GM19023 (cell line): ENCODE data around the gene FHIT.

Experiments
- ATAC-seq: cut with Tn5 transposase; IDR thresholded peaks from one replicate; pipeline ENCODE4 v1.9.1; 2021; ENCODE audit warnings: mild to moderate bottlenecking, moderate library complexity; ENCODE audit not compliant: unreplicated experiment

Gene FHIT

DNA sequence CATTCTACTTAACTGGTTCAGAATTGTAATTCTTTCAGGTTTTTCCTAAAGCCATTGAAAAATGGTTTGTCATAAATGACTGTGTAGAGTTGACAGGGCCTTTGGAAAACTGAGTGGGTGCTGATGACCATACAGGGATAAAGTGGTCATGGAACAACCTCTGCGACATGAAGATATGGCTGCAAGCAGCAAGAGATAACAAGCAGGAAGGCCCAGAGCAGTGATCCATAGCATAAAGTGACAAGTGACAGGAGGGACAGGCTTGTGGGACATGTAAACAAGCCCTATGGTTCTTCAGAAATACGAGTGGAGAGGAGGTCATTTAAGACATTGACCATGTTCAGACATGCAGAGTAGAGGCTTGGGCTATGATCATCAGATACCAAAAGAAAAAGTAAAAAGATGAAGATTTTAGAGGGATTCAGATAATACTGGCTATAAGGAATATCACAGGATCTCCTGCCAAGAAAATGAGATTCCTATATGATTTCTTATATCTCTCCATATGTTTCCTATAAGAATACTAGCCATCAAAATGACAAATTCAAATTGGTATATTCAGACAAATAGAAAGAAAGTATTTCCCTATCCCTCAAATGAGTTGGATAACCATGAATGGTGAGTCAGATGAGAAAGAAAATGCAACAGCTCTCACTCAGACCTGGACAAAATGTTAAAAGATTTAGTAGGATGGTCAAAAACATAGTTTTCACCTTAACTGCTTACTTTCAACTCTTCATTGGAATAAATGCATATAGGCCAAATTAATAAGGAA is 1373.8 kb downstream of the FHIT start:
- ATAC-seq = no peak

DNA sequence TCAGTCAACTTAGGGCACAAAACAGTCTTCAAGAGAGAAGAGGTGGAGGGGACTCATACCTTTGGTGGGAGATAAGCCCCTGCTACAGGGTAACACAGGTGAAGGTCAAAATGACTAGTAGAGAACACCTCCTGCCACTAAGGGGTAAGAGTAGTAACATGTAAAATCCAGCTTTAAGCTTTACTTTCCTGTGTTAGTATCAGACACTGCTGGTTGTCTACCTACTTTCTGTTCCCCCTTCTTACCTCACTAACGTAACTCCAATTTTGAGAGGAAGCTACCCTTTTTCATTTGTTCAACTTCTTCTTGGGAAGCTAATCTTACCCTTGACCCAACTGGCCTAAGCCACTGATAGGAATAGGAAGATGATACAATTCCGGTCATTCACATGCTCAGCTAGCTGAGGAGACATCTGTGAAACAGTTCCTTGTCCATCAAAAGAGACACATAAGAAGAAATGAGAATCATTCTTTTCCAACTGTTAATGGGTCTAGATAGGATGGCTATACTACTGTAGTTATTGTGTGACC is 1374.7 kb downstream of the FHIT start:
- no peak for ATAC-seq

DNA sequence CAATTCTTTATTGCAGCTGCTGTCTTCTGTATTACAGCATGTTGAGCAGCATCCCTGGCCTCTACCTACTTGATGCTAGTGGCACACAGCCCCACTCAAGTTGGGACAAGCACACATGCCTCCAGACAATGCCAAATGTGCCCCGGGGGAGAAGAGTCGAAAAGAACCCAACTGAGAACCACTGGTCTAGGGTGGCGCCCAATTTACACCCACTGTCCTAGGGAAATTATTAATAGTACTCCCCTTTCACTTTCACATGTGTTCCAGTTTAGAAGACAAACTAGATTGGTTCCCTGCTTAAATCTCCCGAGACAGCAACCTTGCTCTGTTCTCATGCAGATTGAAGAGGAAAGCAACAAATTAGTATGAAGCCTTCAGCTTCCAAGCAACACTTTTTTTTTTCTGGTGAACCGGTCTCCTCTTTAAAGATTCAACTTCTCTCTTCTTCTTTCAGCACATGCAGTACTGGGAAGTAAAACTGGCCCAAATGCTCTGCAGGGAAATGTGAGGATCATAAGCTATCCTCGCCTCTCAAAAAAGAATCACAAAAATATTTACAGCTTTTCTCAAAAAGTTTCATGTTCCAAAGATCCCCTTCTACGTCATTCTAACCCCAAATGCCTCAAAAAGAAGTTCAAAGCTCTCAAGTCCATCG is 1377.5 kb downstream of the FHIT start:
- no peak for ATAC-seq

DNA sequence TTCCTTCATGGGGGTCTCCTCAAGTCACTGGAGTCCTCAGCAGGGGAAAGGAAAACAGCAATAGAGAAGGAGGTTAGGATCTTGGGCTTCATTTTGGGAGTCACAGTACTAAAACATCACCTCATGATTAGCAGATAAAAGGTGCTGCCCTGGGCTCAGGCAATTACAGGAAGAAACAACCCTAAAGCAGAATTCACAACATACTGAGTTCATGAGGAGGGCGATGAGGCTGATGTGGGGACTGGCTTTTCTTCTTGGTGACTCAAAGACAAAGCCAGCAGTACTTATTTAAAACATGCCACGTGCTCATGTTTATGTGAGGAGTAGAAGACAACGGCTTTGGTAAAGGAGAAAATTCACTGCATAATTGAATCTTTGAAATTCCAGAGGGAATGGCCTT is 1379.1 kb downstream of the FHIT start:
- ATAC-seq = no peak

DNA sequence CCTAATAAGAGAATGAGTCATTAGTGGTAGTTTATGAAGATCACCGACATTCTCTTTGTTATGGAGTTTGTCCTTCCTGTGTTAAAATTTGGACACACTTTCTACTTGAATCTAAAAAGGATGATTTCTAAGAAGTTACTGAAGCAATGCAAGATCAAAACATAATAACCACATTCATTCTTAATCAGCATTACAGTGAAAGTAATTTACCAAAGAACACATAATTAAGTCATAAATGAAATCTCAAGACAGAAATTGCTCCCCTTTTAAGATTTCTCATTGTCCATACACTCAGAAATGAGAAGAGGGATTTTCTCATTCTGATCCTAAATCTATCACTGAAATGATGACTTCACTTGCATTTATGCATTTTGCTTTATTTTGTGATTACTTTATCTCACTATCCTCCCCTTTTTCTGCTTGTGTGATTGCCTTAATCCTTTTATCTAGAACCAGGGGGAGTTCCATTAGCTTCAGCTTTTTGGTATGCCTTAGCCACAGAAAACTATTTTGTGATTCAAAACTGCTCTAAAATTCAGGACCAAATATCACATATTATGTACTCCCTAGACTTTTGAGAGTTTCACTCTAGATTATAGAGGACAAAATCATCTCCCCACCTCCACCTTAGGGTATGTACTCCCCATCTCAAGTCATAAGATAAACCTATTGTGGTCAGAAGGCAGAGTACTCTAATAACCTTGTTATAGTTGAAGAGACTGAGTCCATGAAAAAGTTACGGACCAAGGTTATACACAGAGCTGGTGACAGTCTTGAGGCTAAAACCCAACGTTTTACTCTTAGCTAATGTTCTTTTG is 1383.9 kb downstream of the FHIT start:
- ATAC-seq = no peak

DNA sequence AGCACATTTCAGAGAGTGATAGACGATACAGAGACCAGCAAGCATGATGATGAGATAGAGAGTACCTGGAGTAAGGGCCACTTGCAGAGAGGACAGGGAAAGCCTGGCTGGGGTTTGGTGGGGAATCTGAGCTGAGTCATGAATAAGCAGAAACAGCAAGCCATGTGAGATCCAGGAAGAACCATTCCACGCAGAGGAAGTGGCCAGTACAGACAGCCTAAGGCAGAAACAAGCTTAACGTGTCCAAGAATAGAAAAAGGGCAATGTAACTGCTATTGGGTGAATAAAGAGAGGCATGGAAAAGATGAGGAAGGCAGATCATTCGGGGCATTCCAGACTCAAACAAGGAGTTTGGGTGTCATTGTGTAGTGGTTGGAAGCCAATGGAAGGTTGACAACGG is 1385.2 kb downstream of the FHIT start:
- ATAC-seq = no peak

DNA sequence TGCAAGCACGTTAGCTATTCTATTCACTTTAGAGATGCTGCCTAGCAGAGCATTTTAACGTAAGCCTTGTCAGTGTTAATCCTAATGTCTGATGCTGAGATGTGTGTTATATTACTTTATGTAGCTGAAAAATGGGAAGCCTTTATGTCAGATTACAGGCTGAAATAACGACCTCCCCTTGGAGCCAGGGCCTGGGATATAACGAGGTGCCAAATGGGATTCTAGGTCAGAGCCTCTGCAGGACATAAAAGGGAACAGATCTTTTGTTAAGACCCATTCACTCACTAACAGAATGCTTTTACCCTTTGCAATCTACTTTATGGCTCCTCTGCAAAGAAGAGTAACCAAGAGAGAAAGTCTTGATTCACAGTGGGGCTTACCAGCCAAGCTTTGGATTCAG is 1385.9 kb downstream of the FHIT start:
- no peak for ATAC-seq

DNA sequence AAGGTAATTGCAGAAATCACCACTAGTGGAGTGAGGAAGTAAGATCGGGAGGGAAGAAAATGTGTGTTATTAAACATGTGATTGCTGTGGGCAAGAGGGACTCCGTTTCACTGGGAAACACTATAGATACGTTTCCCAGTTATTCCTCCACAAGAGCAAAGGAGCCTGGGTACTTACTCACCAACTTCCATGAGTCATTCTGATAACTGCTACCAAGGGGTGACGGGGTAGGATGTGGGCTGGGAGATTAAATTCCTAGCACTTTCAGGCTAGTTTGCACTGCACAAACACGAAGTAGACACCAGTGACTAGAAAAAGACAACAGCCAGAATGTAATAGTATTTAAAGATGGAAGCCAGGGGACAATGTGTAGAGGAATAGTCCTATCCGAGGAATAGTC is 1388.6 kb downstream of the FHIT start:
- no peak for ATAC-seq

DNA sequence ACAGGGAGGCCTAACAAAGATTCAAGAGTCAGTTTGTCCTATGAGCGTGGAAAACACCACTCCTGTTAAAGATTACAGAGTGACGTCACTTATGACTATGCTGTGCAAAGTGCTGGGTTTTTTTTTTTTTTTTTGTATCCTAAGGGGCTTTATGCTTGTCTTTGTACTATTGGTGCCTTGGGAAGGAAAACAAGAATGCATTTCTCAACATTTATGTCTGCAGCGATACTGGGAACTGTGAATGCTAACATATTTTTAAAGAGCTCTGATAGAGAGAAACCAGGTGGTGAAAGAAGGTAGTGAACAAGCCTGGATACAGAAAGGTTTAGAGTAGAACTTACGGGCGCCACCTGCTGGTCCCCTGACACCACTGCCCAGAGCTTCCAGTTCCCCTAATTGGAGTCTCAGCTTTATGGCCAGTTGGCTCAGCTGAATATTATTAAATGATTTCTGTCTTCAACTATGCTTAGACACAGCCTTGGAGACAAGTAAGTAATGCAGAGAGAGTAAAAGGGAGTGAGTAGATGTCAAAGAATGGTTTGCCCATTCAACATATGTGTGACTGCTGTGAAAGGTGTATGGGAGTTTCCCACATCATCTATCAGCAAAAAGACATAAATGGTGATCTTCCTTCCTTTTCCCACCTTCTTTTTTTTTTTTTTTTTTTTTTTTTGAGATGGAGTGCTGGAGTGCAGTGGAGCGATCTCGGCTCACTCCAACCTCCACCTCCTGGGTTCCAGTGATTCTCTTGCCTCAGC is 1393.5 kb downstream of the FHIT start:
- ATAC-seq = peak; percentile 99

DNA sequence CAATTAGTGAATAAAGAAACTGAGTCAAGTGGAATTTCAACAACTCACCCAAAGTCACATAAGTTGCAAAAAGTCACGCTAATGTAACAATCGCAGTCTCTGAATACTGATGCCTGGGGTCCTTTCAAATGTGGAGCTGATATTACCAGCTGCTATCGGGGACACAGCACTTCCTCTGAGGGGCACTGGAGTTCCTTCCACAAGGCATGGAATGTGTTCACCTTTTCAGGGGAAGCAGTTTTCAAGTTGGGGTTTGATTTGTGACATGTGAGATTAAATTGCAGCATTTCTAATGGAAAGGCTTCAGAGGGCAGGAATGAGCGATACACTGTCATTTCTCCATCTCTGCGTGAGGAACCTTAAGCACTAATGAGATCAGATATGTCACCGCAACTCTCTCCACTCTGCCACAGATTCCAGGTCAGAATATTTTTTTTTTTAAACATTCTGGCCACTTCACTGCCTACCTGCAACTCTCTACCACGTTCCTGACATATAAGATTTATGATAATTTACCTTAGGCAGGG is 1394.3 kb downstream of the FHIT start:
- ATAC-seq = no peak

DNA sequence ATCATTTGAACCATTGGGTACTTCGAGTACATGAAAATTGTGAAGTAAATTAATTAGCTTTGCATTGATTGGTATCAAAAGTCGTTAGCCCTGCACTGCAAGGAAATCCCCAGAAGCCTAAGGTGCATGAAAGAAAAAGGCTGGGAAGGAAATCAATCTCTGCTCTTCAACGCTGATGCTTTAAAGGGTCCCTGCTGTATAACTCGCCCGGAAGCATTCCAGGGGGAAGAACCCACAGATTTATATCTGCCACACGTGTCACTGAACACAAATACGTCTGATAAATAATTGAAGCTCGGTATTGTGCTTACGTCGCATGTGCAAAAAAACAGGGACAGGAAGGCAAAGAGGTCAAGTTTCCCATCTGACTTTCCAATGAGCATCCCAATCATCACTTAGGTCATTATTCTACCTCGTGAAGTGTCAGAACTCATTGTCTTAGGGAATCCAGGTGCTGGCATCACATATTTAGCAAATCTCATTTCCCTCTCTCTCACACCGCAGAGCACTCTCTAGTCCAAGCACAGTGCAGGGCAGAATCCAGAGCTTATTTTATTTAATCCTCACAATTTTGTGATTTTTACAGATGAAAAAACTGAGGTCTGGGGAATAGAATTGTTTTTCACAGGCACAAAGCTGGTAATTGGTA is 1397.1 kb downstream of the FHIT start:
- no peak for ATAC-seq

DNA sequence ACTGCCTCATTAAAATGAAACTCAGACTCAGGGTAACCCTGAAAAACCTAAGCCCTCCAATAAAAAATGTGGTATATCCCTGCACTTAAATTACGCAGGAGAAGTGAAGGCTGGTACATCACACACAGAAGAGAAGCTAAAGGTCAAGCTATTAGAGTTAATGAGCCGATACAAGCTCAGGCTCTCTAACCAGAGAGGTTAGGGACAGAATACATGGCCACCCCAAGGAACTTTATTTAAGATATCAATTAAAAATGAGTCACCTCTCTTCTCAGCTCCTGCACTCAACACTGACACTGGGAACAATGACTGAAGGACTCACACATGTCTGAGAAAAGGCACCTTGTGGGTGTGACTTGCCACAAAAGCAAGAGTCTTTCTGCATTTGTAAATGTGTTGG is 1400.8 kb downstream of the FHIT start:
- no peak for ATAC-seq

DNA sequence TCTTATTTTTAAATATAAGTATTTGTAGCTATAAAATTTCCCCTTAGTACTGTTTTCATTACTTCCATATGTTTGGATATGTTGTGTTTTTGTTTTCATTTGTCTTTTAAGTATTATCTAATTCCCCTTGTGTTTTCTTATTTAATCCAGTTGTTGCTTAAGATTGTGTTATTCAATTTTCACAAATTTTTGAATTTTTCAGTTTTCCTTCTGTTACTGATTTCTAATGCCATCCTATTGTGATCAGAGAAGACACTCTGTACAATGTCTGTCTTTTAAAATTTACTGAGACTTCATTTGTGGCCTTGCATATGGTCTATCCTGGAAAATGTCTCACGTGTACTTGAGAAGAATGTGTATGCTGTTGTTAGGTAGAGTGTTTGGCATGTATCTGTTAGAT is 1405.9 kb downstream of the FHIT start:
- ATAC-seq = no peak

DNA sequence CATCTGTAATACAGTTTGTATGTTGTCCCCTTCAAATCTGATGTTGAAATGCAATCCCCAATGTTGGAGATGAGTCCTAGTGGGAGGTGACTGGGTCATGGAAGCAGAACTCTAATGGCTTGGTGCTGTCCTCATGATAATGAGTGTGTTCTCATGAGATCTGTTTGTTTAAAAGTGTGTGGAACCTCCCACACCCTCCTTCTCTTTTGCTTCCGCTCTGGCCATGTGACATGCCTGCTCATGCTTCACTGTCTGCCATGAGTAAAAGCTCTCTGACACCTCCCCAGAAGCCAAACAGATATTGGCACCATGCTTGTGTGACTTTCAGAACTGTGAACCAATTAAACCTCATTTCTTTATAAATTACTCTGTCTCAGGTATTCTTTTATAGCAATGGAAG is 1407.4 kb downstream of the FHIT start:
- ATAC-seq = no peak

DNA sequence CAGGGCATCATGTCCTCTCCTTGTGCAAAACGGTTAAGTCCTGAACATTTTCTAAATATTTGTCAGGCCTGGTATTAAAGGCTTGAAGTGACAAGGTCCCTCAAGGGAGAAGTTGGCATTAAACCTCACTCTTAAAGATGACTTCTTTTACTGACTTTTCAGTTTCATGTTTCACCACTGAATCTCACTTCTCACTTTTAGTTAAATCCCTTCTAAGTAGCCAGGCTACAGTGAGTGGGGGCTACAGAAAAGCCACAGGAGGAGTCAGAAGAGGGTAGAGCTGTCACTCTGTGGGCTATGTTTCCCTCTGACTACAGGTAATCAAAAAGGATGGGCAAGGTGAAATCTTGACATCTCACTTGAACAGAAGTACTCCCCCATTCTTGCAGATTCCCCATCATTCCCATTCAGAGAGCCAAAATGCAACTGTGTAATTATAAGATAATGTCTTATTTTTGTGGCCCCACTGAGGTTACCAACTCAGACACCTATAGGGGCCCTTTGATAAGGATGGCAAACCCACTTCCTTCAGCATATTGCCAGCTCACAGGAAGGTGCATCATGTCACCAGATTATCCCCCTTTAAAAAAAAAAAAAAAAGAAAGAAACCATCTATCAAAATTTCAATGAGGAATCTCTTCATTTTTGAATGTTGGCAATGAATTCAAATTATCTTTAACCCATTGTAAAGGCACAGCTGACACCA is 1411.3 kb downstream of the FHIT start:
- ATAC-seq = peak; percentile 90

DNA sequence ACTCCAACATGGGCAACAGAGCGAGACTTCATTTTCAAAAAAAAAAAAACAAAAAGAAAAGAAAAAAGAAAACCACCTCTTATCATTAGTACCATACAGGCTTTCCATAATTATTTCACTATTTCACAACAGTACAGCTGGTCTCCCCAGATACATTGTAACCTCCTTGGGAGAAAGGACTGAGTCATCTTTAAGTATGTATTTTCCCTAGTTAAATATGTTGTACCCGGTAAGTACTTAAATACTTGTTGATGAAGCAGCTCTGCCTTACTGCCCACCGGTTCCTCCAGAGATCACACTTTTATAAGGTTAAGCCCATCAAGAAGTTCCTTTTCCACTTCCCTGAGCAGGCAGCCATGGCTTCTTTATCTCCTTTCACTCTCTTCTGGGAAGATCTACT is 1412.0 kb downstream of the FHIT start:
- no peak for ATAC-seq

DNA sequence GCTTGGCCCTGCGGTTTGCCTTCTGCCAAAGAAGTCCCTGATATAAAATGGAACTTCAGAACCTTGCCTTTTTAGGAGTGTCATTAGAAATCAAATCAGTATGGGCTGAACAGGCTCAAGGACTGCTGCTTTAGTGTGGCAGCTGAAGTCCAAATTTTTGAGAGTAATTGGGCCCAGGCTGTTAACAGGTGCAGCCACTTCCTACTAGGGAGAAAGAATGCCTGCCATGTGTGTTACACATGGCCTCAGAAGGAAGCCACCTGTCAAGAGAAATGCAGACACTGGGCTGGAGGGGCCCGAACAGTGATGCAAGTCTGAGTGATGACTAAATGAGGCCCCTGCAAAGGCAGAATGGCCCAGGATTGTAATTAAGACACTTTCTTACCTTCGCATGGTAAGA is 1414.7 kb downstream of the FHIT start:
- no peak for ATAC-seq

DNA sequence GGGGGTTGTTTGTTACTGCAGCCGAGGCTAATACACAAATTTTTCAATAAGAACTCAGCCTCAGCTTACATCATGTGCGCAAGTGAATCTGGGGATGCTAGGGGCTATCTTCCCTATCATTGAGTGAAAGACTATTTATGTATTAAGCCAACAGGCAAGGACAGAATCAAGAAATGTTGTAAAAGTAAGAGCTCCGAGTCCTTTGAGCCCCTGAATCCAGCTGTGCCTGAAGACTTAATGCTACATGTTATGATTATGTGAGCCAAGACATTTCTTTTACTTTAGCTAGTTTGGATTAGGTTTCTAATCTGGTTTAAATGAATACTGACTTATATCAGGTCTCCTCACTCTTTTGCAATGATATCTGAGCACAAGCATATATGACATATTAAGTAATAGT is 1418.5 kb downstream of the FHIT start:
- no peak for ATAC-seq

DNA sequence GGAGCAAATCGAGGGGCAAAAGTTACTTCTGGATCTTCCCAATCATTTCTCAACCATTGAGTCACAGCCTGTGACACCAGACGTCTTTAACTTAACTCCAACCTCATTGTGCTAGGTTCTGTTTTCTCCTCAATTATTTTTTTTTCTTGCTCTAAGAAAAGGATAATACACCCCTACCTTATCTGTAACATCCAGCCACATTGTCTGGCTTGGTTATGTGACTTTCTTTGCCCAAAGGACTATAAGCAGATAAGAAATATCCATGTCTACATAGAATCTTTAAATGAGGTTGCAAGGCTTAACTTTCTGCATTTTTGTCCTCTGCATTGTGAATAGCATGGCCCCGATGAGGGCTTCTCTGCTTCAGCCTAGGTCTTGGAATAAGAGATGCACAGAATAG is 1419.0 kb downstream of the FHIT start:
- no peak for ATAC-seq

DNA sequence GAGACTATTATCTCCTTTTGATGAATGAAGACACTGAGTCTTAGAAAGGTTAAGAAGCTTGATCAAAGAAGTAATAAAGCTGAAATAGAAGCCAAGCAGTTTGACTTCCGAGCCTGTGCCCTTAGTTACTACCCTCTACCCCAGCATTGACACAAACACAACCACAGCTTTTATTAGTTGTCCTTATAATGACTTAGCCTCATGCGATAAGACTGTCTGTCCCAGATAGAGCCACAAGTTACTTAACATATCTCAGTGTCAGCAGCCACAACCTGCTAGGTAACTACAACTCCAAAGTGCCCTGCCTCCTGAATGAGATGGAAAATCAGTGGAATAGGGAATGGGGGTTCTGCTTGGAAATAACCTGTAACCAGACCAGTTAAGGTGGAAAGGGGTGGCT is 1419.9 kb downstream of the FHIT start:
- ATAC-seq = no peak
